ENCODE measurements around the gene SIGLEC1.

The SIGLEC1 gene

GRCh38 chr20:3678856-3679720 lies 33.3 kb downstream of the SIGLEC1 start:
- no peak for DNase-seq

- no peak for DNase-seq
Observed at GRCh38 chr20:3678198-3678597, 34.2 kb downstream of the SIGLEC1 start.

GRCh38 chr20:3677733-3678132 lies 34.7 kb downstream of the SIGLEC1 start:
- no peak for DNase-seq

GRCh38 chr20:3674995-3675900 lies 37.2 kb downstream of the SIGLEC1 start:
- DNase-seq: no peak

GRCh38 chr20:3674447-3674846 lies 38.0 kb downstream of the SIGLEC1 start:
- DNase-seq: no peak

- no peak for DNase-seq
Observed at GRCh38 chr20:3673221-3674070, 39.0 kb downstream of the SIGLEC1 start.

- no peak for DNase-seq
Observed at GRCh38 chr20:3672547-3673171, 39.7 kb downstream of the SIGLEC1 start.

- DNase-seq: no peak
Observed at GRCh38 chr20:3671986-3672546, 40.3 kb downstream of the SIGLEC1 start.

GRCh38 chr20:3670945-3671344 lies 41.5 kb downstream of the SIGLEC1 start:
- no peak for DNase-seq

- no peak for DNase-seq
Observed at GRCh38 chr20:3670511-3670910, 41.9 kb downstream of the SIGLEC1 start.

GRCh38 chr20:3669710-3670367 lies 42.6 kb downstream of the SIGLEC1 start:
- no peak for DNase-seq

GRCh38 chr20:3667434-3668037 lies 44.9 kb downstream of the SIGLEC1 start:
- DNase-seq: no peak

- no peak for DNase-seq
Observed at GRCh38 chr20:3663858-3664257, 48.5 kb downstream of the SIGLEC1 start.

GRCh38 chr20:3663031-3663701 lies 49.2 kb downstream of the SIGLEC1 start, which contains the start of gene GFRA4:
Gene GFRA4, minus strand, starts transcription at chr20:3663399. Its CDS starts 0 bp downstream, at chr20:3663399.
- no peak for DNase-seq

Data from NCI-H1694 (cell line).